Astrocyte (in vitro differentiated cells and primary cell): ENCODE results near the gene MADCAM1. TPM values are rescaled to one million over a fixed set of nuclear protein-coding genes. Genes with fewer than 3 reads are reported as not detected.

Experiments used
- DNase-seq: peaks from one replicate; pipeline ENCODE4 v3.0.0-alpha.2; 2010; ENCODE audit warnings: low read depth
- FAIRE-seq: peaks from 2 replicates; lab custom pipeline; 2011; peaks lifted over from hg19 to GRCh38; lab: Jason Lieb, UNC
- H2AFZ ChIP-seq: 2 replicates; pipeline ENCODE4 v1.6.0; 2012; ENCODE audit warnings: low read depth, low read length, inconsistent platforms
- H3K27ac ChIP-seq: 2 replicates; pipeline ENCODE4 v1.5.1; 2011; ENCODE audit warnings: low read depth, low read length, inconsistent platforms
- H3K27me3 ChIP-seq: 2 replicates; pipeline ENCODE4 v1.6.0; 2011; ENCODE audit warnings: low read length, inconsistent platforms; ENCODE audit not compliant: insufficient read depth
- H3K36me3 ChIP-seq: 2 replicates; pipeline ENCODE4 v1.5.1; 2011; ENCODE audit warnings: low read length, inconsistent platforms; ENCODE audit not compliant: insufficient read depth
- H3K4me1 ChIP-seq: 2 replicates; pipeline ENCODE4 v1.5.1; 2011; ENCODE audit warnings: low read length, inconsistent platforms; ENCODE audit not compliant: insufficient read depth
- H3K4me2 ChIP-seq: 2 replicates; pipeline ENCODE4 v1.6.0; 2012; ENCODE audit warnings: low read length, inconsistent platforms
- H3K4me3 ChIP-seq: 2 replicates; pipeline ENCODE4 v1.5.1; 2011; ENCODE audit warnings: low read depth, mild to moderate bottlenecking, low read length, inconsistent platforms; ENCODE audit not compliant: insufficient read depth
- H3K79me2 ChIP-seq: 2 replicates; pipeline ENCODE4 v1.6.0; 2012; ENCODE audit warnings: mild to moderate bottlenecking, low read length, inconsistent platforms; ENCODE audit not compliant: insufficient read depth
- H3K9ac ChIP-seq: 2 replicates; pipeline ENCODE4 v1.6.0; 2012; ENCODE audit warnings: mild to moderate bottlenecking, low read length, inconsistent platforms
- H3K9me3 ChIP-seq: 2 replicates; pipeline ENCODE4 v1.5.1; 2012; ENCODE audit warnings: low read depth, mild to moderate bottlenecking, low read length, inconsistent platforms; ENCODE audit not compliant: insufficient read depth
- H4K20me1 ChIP-seq: 2 replicates; pipeline ENCODE4 v1.6.0; 2012; ENCODE audit warnings: low read length, inconsistent platforms; ENCODE audit not compliant: insufficient read depth
- H3K27ac Mint-ChIP-seq: one replicate; pipeline ENCODE4 v1.8.0; 2021; ENCODE audit warnings: mild to moderate bottlenecking, mixed read lengths; ENCODE audit not compliant: unreplicated experiment
- H3K27me3 Mint-ChIP-seq: one replicate; pipeline ENCODE4 v1.8.0; 2021; ENCODE audit warnings: low read depth, mixed read lengths; ENCODE audit not compliant: unreplicated experiment
- H3K36me3 Mint-ChIP-seq: one replicate; pipeline ENCODE4 v1.8.0; 2021; ENCODE audit warnings: low read depth, mixed read lengths; ENCODE audit not compliant: unreplicated experiment
- H3K4me1 Mint-ChIP-seq: one replicate; pipeline ENCODE4 v1.8.0; 2021; ENCODE audit warnings: low read depth, mixed read lengths; ENCODE audit not compliant: unreplicated experiment
- H3K4me3 Mint-ChIP-seq: one replicate; pipeline ENCODE4 v1.8.0; 2021; ENCODE audit warnings: mild to moderate bottlenecking, moderate library complexity, mixed read lengths; ENCODE audit not compliant: unreplicated experiment
- H3K9me3 Mint-ChIP-seq: one replicate; pipeline ENCODE4 v1.8.0; 2021; ENCODE audit warnings: mild to moderate bottlenecking, mixed read lengths; ENCODE audit not compliant: unreplicated experiment
- CTCF ChIP-seq: IDR thresholded peaks from 2 replicates; pipeline ENCODE4 v1.5.1; 2011; ENCODE audit warnings: low read depth, mild to moderate bottlenecking, inconsistent platforms, low read length, moderate library complexity; ENCODE audit not compliant: insufficient read depth
- EZH2 ChIP-seq: IDR thresholded peaks from 2 replicates; pipeline ENCODE4 v1.6.1; 2012; ENCODE audit warnings: mild to moderate bottlenecking, low read length, inconsistent platforms; ENCODE audit not compliant: insufficient read depth
- total RNA-seq: library from RNA; stranded (reverse); gene quantifications from 2 replicates; pipeline ENCODE4 v1.2.1, GENCODE V29; 2021

Gene MADCAM1
- total RNA-seq, 1 donor from 2014 or later, result 0.57 TPM

DNA sequence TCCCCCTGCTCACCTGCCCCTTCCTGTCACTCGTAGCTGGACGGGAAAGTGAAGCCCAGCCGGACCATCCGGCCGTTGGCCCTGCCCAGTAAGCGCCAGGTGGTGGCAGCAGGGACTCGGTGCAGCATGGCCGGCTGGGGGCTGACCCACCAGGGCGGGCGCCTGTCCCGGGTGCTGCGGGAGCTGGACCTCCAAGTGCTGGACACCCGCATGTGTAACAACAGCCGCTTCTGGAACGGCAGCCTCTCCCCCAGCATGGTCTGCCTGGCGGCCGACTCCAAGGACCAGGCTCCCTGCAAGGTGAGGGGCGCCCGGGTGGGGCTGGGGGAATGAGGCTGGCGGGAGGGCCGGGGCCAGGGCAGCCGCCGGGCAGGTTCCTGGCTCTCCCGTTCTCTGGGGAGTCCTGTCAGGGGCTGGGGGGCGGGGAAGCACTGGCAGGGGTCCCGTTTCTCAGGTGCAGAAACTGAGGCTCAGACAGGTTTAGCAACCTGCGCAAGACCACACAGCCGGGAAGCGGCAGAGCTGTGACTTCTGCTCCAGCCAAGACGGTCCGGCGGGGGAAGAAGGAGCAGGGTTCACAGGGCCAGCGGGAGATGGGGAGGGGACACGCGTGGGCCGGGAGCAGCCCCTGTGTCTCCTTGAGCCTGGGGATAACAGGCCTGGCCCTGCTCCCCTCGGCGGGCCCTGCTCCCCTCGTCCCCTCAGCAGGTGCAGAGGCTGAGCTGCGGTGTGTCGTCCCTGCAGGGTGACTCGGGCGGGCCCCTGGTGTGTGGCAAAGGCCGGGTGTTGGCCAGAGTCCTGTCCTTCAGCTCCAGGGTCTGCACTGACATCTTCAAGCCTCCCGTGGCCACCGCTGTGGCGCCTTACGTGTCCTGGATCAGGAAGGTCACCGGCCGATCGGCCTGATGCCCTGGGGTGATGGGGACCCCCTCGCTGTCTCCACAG, 52.9 kb downstream of the MADCAM1 start:
- Histone ChIP-seq H4K20me1 (peaks cover 4% of the 10 kb centered on the region), H3K36me3 (no peaks in the 10 kb centered on the region), H3K27ac (no peak overlapping the region), H2AFZ (no peak overlapping the region), H3K4me1 (no peaks in the 10 kb centered on the region), H3K27me3 (no peaks in the 10 kb centered on the region), H3K4me3 (no peak overlapping the region), H3K9ac (no peak overlapping the region), H3K4me2 (no peak overlapping the region), H3K79me2 (no peaks in the 10 kb centered on the region), H3K9me3 (no peaks in the 10 kb centered on the region)
- Mint-ChIP-seq H3K36me3 (no peaks in the 10 kb centered on the region), H3K4me1 (no peaks in the 10 kb centered on the region), H3K4me3 (no peak overlapping the region), H3K9me3 (no peaks in the 10 kb centered on the region), H3K27me3 (no peaks in the 10 kb centered on the region), H3K27ac (no peak overlapping the region)
- FAIRE-seq, result no peak
- DNase-seq, result no peak
- no peak for TF ChIP-seq CTCF
- no peak for TF ChIP-seq EZH2

- Histone ChIP-seq H3K79me2 (no peaks in the 10 kb centered on the region), H3K27me3 (no peaks in the 10 kb centered on the region), H3K4me3 (no peak overlapping the region), H3K36me3 (no peaks in the 10 kb centered on the region), H3K9ac (no peak overlapping the region), H3K9me3 (no peaks in the 10 kb centered on the region), H3K4me2 (no peak overlapping the region), H3K4me1 (no peaks in the 10 kb centered on the region), H4K20me1 (no peaks in the 10 kb centered on the region), H3K27ac (no peak overlapping the region), H2AFZ (no peak overlapping the region)
- H3K9me3 Mint-ChIP-seq, result no peaks in the 10 kb centered on the region
- no peak for TF ChIP-seq EZH2
- no peak for TF ChIP-seq CTCF
- H3K27ac Mint-ChIP-seq, result no peak overlapping the region
- no peaks in the 10 kb centered on the region for H3K4me1 Mint-ChIP-seq
- no peaks in the 10 kb centered on the region for H3K27me3 Mint-ChIP-seq
- FAIRE-seq, result no peak
- H3K36me3 Mint-ChIP-seq, result no peaks in the 10 kb centered on the region
- H3K4me3 Mint-ChIP-seq, result no peak overlapping the region
- no peak for DNase-seq
Observed at GRCh38 chr19:554817-555216, 58.5 kb downstream of the MADCAM1 start.

Other genes starting within 250 kb of the MADCAM1 start
- gene PLPP2, start 205.1 kb upstream of the MADCAM1 start, total RNA-seq, result 2.9 and 3.7 TPM in 2 replicates
- gene MIER2, start 151.7 kb upstream of the MADCAM1 start, total RNA-seq, result 43.5 and 55.8 TPM in 2 replicates
- 2.9 and 3.4 TPM in 2 replicates for gene C2CD4C, start 87.3 kb upstream of the MADCAM1 start, total RNA-seq
- 27.5 and 29.7 TPM in 2 replicates for gene SHC2, start 35.5 kb upstream of the MADCAM1 start, total RNA-seq
- 17.9 and 20.4 TPM in 2 replicates for gene TPGS1, start 11.0 kb downstream of the MADCAM1 start, total RNA-seq
- gene CDC34, start 35.3 kb downstream of the MADCAM1 start, total RNA-seq, result 190 and 192 TPM in 2 replicates
- 0.70 and 0.75 TPM in 2 replicates for gene GZMM, start 47.6 kb downstream of the MADCAM1 start, total RNA-seq
- gene BSG, start 76.1 kb downstream of the MADCAM1 start, total RNA-seq, result 807 and 871 TPM in 2 replicates
- gene HCN2, start 93.4 kb downstream of the MADCAM1 start, total RNA-seq, result 4.8 and 5.5 TPM in 2 replicates
- gene POLRMT, start 137.1 kb downstream of the MADCAM1 start, total RNA-seq, result 43.4 and 45.3 TPM in 2 replicates
- 0.25 TPM in 1 of 2 replicates, not detected in the other for gene FGF22, start 143.4 kb downstream of the MADCAM1 start, total RNA-seq
- gene RNF126, start 166.7 kb downstream of the MADCAM1 start, total RNA-seq, result 58.3 and 58.5 TPM in 2 replicates
- 72.0 and 78.8 TPM in 2 replicates for gene FSTL3, start 179.9 kb downstream of the MADCAM1 start, total RNA-seq
- not detected in 2 replicates for gene PRSS57, start 199.0 kb downstream of the MADCAM1 start, total RNA-seq
- 60.0 and 67.3 TPM in 2 replicates for gene PALM, start 212.4 kb downstream of the MADCAM1 start, total RNA-seq